ENCODE measurements around the gene CAPNS1.

CAPNS1 gene

GRCh38 chr19:36099166-36099785 lies 40.6 kb upstream of the CAPNS1 start:
- H3K27me3 ChIP-seq (ENCODE audit: insufficient read depth, poor library complexity, severe bottlenecking) = no peaks in the 10 kb centered on the region
- H3K4me3 ChIP-seq (replicated peaks; ENCODE audit: insufficient read depth, low read length) = no peak overlapping the region
- no peak for TF ChIP-seq GABPA (IDR thresholded peaks at IDR 0.05; ENCODE audit: low read depth)
- TF ChIP-seq SPI1 (IDR thresholded peaks at IDR 0.05; ENCODE audit: borderline replicate concordance, low read depth) = no peak
- TF ChIP-seq, protein P1, sequence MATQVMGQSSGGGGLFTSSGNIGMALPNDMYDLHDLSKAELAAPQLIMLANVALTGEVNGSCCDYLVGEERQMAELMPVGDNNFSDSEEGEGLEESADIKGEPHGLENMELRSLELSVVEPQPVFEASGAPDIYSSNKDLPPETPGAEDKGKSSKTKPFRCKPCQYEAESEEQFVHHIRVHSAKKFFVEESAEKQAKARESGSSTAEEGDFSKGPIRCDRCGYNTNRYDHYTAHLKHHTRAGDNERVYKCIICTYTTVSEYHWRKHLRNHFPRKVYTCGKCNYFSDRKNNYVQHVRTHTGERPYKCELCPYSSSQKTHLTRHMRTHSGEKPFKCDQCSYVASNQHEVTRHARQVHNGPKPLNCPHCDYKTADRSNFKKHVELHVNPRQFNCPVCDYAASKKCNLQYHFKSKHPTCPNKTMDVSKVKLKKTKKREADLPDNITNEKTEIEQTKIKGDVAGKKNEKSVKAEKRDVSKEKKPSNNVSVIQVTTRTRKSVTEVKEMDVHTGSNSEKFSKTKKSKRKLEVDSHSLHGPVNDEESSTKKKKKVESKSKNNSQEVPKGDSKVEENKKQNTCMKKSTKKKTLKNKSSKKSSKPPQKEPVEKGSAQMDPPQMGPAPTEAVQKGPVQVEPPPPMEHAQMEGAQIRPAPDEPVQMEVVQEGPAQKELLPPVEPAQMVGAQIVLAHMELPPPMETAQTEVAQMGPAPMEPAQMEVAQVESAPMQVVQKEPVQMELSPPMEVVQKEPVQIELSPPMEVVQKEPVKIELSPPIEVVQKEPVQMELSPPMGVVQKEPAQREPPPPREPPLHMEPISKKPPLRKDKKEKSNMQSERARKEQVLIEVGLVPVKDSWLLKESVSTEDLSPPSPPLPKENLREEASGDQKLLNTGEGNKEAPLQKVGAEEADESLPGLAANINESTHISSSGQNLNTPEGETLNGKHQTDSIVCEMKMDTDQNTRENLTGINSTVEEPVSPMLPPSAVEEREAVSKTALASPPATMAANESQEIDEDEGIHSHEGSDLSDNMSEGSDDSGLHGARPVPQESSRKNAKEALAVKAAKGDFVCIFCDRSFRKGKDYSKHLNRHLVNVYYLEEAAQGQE (IDR thresholded peaks at IDR 0.05; ENCODE audit: insufficient replicate concordance, low read depth) = no peak
- TF ChIP-seq CTCF (IDR thresholded peaks at IDR 0.05; ENCODE audit: insufficient read depth, low read length) = no peak
- TF ChIP-seq POLR2AphosphoS5 (IDR thresholded peaks at IDR 0.05; ENCODE audit: low read depth) = no peak
- no peak overlapping the region for H3K27ac ChIP-seq (replicated peaks)
- DNase-seq (ENCODE audit: low read depth in 1 of 2, low spot score in 1 of 2) = no peak

DNA sequence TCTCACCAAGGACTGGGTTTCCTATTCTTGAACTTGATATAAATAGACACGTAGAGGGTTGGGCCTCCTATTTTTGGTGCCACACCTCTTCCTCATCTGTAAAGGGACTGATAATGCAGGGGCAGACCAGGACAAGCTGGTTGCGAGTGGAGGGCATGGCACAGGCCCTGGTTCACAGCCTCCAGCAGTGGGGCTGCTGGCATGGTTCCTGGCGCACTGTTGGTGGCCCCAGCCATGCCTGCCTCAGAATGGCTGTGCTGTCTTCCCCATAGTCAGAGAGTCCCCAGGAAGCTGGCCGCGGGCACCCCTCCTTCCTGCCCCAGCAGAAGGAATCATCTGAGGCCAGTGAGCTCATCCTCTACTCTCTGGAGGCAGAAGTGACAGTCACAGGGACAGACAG lies 39.4 kb upstream of the CAPNS1 start:
- TF ChIP-seq SPI1 (IDR thresholded peaks at IDR 0.05; ENCODE audit: borderline replicate concordance, low read depth) = no peak
- no peak for TF ChIP-seq GABPA (IDR thresholded peaks at IDR 0.05; ENCODE audit: low read depth)
- TF ChIP-seq CTCF (IDR thresholded peaks at IDR 0.05; ENCODE audit: insufficient read depth, low read length) = no peak
- no peak for DNase-seq (ENCODE audit: low read depth in 1 of 2, low spot score in 1 of 2)
- H3K27ac ChIP-seq (replicated peaks) = no peak overlapping the region

GRCh38 chr19:36101550-36102327 lies 38.1 kb upstream of the CAPNS1 start:
- TF ChIP-seq SPI1 (IDR thresholded peaks at IDR 0.05; ENCODE audit: borderline replicate concordance, low read depth) = no peak
- TF ChIP-seq GABPA (IDR thresholded peaks at IDR 0.05; ENCODE audit: low read depth) = no peak
- no peak for TF ChIP-seq POLR2AphosphoS5 (IDR thresholded peaks at IDR 0.05; ENCODE audit: low read depth)
- no peak for TF ChIP-seq CTCF (IDR thresholded peaks at IDR 0.05; ENCODE audit: insufficient read depth, low read length)
- TF ChIP-seq, protein P1 (IDR thresholded peaks at IDR 0.05; ENCODE audit: insufficient replicate concordance, low read depth) = no peak
- DNase-seq (ENCODE audit: low read depth in 1 of 2, low spot score in 1 of 2) = no peak

More for the DNA sequence above, 39.4 kb upstream of the CAPNS1 start:
- no peak overlapping the region for H3K4me3 ChIP-seq (replicated peaks; ENCODE audit: insufficient read depth, low read length)
- no peaks in the 10 kb centered on the region for H3K27me3 ChIP-seq (ENCODE audit: insufficient read depth, poor library complexity, severe bottlenecking)

More at GRCh38 chr19:36101550-36102327, 38.1 kb upstream of the CAPNS1 start:
- H3K27ac ChIP-seq (replicated peaks) = no peak overlapping the region
- H3K4me3 ChIP-seq (replicated peaks; ENCODE audit: insufficient read depth, low read length) = no peak overlapping the region
- H3K27me3 ChIP-seq (ENCODE audit: insufficient read depth, poor library complexity, severe bottlenecking) = no peaks in the 10 kb centered on the region

All from HL-60 (cell line).